Measurements from ENCODE around the gene MIF4GD.
A peak's percentile ranks its signal among the peaks of the same experiment; 100 is the strongest.

Gene MIF4GD

DNA sequence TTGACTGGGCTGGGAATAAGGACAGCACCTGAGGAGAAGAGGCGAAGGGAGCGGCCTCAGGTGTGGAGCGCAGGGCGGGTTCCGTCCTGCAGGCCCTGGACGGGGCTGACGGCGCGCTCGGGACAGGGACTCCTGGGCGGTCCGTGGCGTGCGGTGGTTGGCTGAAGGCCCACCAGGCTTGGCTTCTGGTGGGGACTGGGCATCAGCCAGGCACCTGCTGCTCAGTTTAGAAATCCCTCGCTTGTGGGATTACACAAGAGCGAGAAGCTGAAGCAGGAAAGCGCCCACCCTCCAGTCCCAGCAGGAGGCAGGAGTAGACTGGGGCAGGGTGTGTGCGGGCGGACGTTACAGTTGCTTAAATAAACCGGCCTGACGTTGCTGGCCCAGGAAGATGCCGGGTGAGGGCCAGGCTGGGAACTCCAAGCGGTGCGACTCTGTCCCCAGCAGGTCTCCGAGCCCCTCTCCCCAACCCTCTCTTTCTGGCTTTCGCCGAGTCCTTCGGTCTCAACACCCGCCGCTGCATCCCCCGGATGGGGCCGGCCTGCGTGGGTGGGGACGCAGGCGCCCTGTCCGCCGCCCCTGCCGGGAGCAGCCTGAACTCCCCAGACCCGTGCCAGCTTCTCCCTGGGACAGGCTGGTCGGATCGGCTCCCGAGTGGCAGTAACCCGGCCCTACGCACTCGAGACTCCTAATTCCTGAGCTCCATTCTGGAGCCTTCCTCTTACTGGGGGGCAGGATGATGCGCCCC, 639 bp downstream of the MIF4GD start:
- H3K9me3 ChIP-seq (ENCODE audit: control insufficient read depth, low read length) = no peaks in the 10 kb centered on the region
- peak overlapping the region; percentile 86 for H3K27ac ChIP-seq (ENCODE audit: insufficient read depth, low read length, poor library complexity, severe bottlenecking)
- peak overlapping the region; percentile 84 for H3K4me3 ChIP-seq (ENCODE audit: insufficient read depth, low read depth, low read length, poor library complexity, severe bottlenecking)
- DNase-seq = peak in 1 of 3 donors; percentile 31
- H3K36me3 ChIP-seq (ENCODE audit: control insufficient read depth, insufficient read depth, low read length) = peaks cover 18% of the 10 kb centered on the region
- H3K27me3 ChIP-seq (replicated peaks; ENCODE audit: control insufficient read depth, insufficient read depth, low read length, poor library complexity, severe bottlenecking) = no peaks in the 10 kb centered on the region
- H3K4me1 ChIP-seq (ENCODE audit: control insufficient read depth, insufficient read depth, low read length, poor library complexity, severe bottlenecking) = peaks cover 20% of the 10 kb centered on the region

DNA sequence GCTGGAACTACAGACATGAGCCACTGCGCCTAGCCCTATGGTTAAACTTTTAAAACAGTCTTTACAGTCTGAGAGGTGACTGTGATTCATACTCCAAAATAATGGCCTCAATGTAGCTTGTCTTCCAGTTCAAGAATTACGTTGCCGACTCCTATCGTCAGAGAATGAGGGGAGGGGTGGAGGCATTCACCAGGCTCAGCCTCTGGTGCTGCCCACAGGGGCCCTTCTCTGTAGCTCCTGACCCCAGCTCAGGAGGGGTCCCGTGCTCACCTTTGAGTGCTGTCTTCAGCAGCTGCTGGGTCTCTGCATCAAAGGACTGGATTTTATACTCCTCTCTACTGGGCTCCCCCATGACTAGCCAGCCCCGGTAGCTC, 1.2 kb downstream of the MIF4GD start:
- peak overlapping the region; percentile 86 for H3K27ac ChIP-seq (ENCODE audit: insufficient read depth, low read length, poor library complexity, severe bottlenecking)
- no peak for DNase-seq
- no peaks in the 10 kb centered on the region for H3K9me3 ChIP-seq (ENCODE audit: control insufficient read depth, low read length)
- H3K4me3 ChIP-seq (ENCODE audit: insufficient read depth, low read depth, low read length, poor library complexity, severe bottlenecking) = peak overlapping the region; percentile 84
- peaks cover 20% of the 10 kb centered on the region for H3K36me3 ChIP-seq (ENCODE audit: control insufficient read depth, insufficient read depth, low read length)
- H3K4me1 ChIP-seq (ENCODE audit: control insufficient read depth, insufficient read depth, low read length, poor library complexity, severe bottlenecking) = peaks cover 20% of the 10 kb centered on the region
- no peaks in the 10 kb centered on the region for H3K27me3 ChIP-seq (replicated peaks; ENCODE audit: control insufficient read depth, insufficient read depth, low read length, poor library complexity, severe bottlenecking)

DNA sequence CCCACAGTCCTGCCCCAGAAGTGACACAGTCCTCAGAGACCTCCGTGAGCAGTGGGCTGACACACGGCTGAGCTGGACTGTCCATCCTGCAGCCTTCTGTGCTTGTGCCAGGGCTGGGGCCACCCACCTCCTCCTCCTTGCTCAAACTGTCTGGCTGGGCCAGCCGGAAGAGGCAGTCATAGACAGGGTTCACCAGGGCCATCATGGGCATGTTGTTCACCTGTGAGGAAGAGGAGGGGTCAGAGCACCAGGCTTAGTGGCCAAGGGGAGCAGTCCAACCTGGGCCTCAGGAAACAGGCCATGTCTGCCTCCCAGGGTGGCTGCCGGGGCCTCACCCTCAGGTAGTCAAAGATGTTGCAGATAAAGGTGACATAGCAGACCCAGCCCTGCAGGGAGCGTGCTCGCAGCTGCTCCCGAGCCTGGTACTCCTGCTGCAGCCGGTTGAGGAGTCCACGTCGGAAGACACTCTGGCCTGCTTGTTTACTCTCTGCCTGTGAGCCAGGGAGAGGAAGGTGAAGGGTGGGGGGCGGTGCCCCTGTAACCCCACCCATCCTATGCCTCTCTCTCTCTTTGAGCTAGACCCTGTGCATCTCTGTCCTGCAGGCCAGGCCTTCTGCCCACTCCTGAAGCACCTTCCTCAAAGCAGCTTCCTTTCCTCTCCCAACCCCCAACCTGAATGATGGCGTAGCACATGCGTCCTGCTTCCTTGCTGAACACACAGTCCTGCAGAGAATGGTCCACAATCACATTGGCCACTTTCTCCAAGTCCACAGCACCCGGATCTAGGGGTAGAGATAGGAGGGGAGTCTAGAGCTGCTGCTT, 3.4 kb downstream of the MIF4GD start:
- no peaks in the 10 kb centered on the region for H3K27me3 ChIP-seq (replicated peaks; ENCODE audit: control insufficient read depth, insufficient read depth, low read length, poor library complexity, severe bottlenecking)
- H3K4me3 ChIP-seq (ENCODE audit: insufficient read depth, low read depth, low read length, poor library complexity, severe bottlenecking) = no peak overlapping the region
- H3K9me3 ChIP-seq (ENCODE audit: control insufficient read depth, low read length) = no peaks in the 10 kb centered on the region
- DNase-seq = no peak
- H3K4me1 ChIP-seq (ENCODE audit: control insufficient read depth, insufficient read depth, low read length, poor library complexity, severe bottlenecking) = peaks cover 19% of the 10 kb centered on the region
- H3K36me3 ChIP-seq (ENCODE audit: control insufficient read depth, insufficient read depth, low read length) = peaks cover 27% of the 10 kb centered on the region
- H3K27ac ChIP-seq (ENCODE audit: insufficient read depth, low read length, poor library complexity, severe bottlenecking) = no peak overlapping the region

DNA sequence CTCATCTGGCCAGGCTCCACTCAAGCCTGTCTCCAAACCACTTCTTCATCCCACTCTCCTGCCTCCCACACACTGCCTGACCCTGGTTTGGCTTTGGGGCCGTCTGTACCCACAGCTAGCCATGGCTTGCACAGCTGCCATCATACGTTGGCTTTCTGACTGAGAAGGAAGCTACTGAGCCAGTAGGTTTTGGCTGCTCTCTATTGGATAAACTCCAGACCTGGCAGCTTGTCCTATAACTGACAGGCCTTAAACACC, 3.9 kb downstream of the MIF4GD start:
- DNase-seq = no peak

DNA sequence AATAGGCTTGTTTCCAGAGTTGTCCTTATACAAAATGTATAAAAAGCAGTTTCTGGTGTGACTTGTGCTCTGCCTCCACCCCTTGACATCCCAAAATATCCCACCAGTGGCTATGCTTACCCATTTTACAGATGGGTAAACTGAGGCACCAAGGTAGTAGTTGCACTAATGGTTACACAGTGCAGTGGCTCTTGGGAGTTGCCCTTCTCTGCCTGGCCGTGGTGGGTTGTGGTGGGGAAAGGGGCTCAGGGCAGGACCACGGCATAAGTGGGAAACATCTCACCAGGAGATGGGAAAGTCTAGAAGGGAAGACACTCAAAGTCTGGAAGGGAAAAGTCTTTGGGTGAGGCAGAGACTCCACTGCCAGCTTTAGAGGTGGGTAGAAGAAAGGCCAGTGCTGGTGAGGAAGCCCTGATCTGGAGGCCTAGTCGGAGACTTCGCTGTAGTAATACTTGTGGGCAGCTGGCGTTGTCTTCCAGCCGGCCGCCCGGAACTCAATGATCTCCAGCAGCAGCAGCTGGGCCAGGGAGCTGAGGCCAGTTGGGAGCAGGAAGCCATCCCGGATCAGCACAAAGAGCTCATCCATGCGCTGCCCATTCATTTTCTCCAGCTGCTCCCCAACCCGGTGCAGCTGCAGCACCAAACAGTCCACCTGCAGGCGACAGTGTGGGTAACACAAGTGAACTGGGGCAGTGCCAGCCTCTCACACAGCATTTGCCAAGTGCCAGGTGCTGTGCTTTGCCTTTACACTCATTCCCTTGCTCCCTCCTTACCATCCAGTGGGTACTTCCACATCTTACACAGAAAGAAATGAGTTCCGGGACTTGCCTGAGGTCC, 4.5 kb downstream of the MIF4GD start:
- no peak for DNase-seq
- H3K4me3 ChIP-seq (ENCODE audit: insufficient read depth, low read depth, low read length, poor library complexity, severe bottlenecking) = no peak overlapping the region
- peaks cover 9% of the 10 kb centered on the region for H3K4me1 ChIP-seq (ENCODE audit: control insufficient read depth, insufficient read depth, low read length, poor library complexity, severe bottlenecking)
- H3K27me3 ChIP-seq (replicated peaks; ENCODE audit: control insufficient read depth, insufficient read depth, low read length, poor library complexity, severe bottlenecking) = no peaks in the 10 kb centered on the region
- H3K27ac ChIP-seq (ENCODE audit: insufficient read depth, low read length, poor library complexity, severe bottlenecking) = no peak overlapping the region
- no peaks in the 10 kb centered on the region for H3K9me3 ChIP-seq (ENCODE audit: control insufficient read depth, low read length)
- peaks cover 27% of the 10 kb centered on the region for H3K36me3 ChIP-seq (ENCODE audit: control insufficient read depth, insufficient read depth, low read length)

More for the DNA sequence above, 3.9 kb downstream of the MIF4GD start:
- Histone ChIP-seq H3K4me1 (ENCODE audit: control insufficient read depth, insufficient read depth, low read length, poor library complexity, severe bottlenecking) (peaks cover 14% of the 10 kb centered on the region), H3K27me3 (replicated peaks; ENCODE audit: control insufficient read depth, insufficient read depth, low read length, poor library complexity, severe bottlenecking) (no peaks in the 10 kb centered on the region), H3K9me3 (ENCODE audit: control insufficient read depth, low read length) (no peaks in the 10 kb centered on the region), H3K4me3 (ENCODE audit: insufficient read depth, low read depth, low read length, poor library complexity, severe bottlenecking) (no peak overlapping the region), H3K27ac (ENCODE audit: insufficient read depth, low read length, poor library complexity, severe bottlenecking) (no peak overlapping the region), H3K36me3 (ENCODE audit: control insufficient read depth, insufficient read depth, low read length) (peaks cover 27% of the 10 kb centered on the region)

DNA sequence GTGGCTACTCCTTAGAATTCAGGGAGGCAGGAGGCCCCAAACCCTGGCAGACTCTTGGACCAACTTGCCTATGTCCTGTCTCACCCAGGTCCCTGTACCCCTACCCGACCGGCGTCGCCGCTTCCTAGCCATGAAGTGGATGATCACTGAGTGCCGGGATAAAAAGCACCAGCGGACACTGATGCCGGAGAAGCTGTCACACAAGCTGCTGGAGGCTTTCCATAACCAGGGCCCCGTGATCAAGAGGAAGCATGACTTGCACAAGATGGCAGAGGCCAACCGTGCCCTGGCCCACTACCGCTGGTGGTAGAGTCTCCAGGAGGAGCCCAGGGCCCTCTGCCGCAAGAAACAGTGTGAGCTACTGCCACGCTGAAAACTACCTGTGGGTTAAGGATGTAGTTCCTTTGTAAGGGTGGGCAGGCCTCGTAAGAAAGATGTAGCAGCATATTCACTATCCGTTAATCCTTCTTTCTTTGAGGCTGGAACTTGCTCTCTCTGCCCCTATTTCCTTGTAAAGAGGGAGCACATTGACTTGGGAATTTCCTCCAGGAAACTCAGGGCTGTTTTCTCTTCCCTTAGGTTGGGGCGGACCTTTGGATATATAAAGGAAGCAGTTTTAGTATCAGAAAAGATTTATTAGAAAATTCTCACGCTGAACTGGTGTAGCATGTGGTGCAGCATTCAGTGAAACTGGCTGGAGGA, 5.3 kb downstream of the MIF4GD start:
- Histone ChIP-seq H3K4me1 (ENCODE audit: control insufficient read depth, insufficient read depth, low read length, poor library complexity, severe bottlenecking) (peaks cover 9% of the 10 kb centered on the region), H3K27ac (ENCODE audit: insufficient read depth, low read length, poor library complexity, severe bottlenecking) (no peak overlapping the region), H3K27me3 (replicated peaks; ENCODE audit: control insufficient read depth, insufficient read depth, low read length, poor library complexity, severe bottlenecking) (no peaks in the 10 kb centered on the region), H3K36me3 (ENCODE audit: control insufficient read depth, insufficient read depth, low read length) (peaks cover 27% of the 10 kb centered on the region), H3K4me3 (ENCODE audit: insufficient read depth, low read depth, low read length, poor library complexity, severe bottlenecking) (no peak overlapping the region), H3K9me3 (ENCODE audit: control insufficient read depth, low read length) (no peaks in the 10 kb centered on the region)
- DNase-seq = no peak

DNA sequence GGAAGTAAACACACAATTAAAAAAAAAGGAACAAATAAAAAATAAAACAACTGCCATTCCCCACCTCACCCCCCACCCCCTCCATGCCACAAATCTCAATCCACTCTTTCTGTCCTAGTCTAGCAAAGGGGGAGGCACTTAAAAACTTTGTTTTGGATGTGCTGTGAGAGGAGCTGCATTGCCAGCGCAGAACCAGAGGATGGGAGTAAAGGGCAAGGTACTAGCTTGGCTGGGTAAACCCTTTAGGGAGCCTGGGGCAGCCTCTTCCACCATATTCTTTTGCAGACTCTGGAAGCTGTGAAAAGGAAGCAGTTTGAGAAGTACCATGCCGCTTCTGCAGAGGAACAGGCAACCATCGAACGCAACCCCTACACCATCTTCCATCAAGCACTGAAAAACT, 8.0 kb downstream of the MIF4GD start:
- H3K4me3 ChIP-seq (ENCODE audit: insufficient read depth, low read depth, low read length, poor library complexity, severe bottlenecking) = no peak overlapping the region
- no peaks in the 10 kb centered on the region for H3K9me3 ChIP-seq (ENCODE audit: control insufficient read depth, low read length)
- no peak for DNase-seq
- H3K27ac ChIP-seq (ENCODE audit: insufficient read depth, low read length, poor library complexity, severe bottlenecking) = no peak overlapping the region
- peaks cover 13% of the 10 kb centered on the region for H3K4me1 ChIP-seq (ENCODE audit: control insufficient read depth, insufficient read depth, low read length, poor library complexity, severe bottlenecking)
- H3K27me3 ChIP-seq (replicated peaks; ENCODE audit: control insufficient read depth, insufficient read depth, low read length, poor library complexity, severe bottlenecking) = no peaks in the 10 kb centered on the region
- H3K36me3 ChIP-seq (ENCODE audit: control insufficient read depth, insufficient read depth, low read length) = peaks cover 27% of the 10 kb centered on the region

DNA sequence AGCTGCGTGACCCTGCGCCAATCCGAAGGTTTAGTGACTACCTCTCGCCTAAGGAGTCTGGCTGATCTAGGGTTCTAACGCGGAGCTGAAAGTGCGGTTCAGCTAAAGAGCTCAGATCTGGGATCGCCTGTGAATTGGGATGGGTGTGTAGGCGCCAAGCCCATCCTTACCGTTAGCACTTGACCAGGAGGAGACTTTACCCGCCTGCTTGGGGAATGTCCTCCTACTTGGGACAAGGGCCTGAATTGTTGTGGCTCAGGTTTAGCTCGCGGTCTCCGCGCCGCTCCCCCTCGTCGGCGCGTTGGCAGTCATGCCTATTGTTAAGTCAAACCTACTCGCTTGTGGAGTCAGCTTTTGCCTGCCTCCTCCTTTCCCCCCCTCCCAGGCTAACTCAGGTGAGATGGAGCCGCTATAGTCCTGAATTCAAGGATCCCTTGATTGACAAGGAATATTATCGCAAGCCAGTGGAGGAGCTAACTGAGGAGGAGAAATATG, 8.9 kb downstream of the MIF4GD start:
- Histone ChIP-seq H3K4me3 (ENCODE audit: insufficient read depth, low read depth, low read length, poor library complexity, severe bottlenecking) (peak overlapping the region; percentile 83), H3K4me1 (ENCODE audit: control insufficient read depth, insufficient read depth, low read length, poor library complexity, severe bottlenecking) (peaks cover 13% of the 10 kb centered on the region), H3K9me3 (ENCODE audit: control insufficient read depth, low read length) (no peaks in the 10 kb centered on the region), H3K36me3 (ENCODE audit: control insufficient read depth, insufficient read depth, low read length) (peaks cover 27% of the 10 kb centered on the region), H3K27ac (ENCODE audit: insufficient read depth, low read length, poor library complexity, severe bottlenecking) (peak overlapping the region; percentile 96), H3K27me3 (replicated peaks; ENCODE audit: control insufficient read depth, insufficient read depth, low read length, poor library complexity, severe bottlenecking) (no peaks in the 10 kb centered on the region)
- no peak for DNase-seq

DNA sequence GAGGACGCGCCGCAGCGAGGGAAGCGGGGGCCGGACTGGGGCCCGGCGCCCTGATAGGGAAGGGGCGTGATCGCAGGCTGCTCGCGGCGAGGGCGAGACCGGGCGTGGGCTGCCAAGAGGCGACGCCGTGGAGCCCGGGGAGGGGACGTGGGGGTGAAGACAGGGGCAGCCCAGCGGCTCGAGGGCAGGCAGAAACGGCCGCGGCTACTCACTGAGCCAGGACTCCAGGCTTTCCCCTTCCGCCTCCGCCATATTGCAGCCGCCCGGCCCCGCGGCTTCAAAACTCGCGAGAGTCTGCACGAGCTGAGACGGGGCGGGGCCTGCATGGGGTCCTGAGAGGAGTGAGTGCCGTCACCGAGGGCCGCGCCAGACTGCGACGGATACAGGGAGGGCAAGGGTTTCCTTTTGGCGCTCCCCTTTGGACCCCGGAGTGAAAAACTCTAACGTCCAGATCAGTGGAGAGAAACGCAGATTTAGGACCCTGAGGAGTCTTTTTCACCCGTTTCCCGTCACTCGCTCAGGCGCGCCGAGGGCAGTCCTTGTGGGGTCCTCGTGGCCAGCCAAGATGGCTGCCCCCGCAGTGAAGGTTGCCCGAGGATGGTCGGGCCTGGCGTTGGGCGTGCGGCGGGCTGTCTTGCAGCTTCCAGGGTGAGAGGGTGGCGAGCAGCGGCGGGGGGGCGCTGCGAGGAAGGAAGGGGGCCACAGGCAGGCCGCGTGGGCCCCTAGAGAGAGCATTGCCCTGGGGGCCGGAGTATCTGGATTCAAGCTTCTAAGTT, 9.5 kb downstream of the MIF4GD start, which contains the start of the genes GGA3 and MRPS7:
GGA3 (minus strand) TSS at position 271 of the 776 bp plus-strand sequence; CDS start at position 252, 19 bp downstream.
MRPS7 (plus strand) TSS at position 544 of the 776 bp plus-strand sequence; CDS start at position 566, 22 bp downstream.
- Histone ChIP-seq H3K4me1 (ENCODE audit: control insufficient read depth, insufficient read depth, low read length, poor library complexity, severe bottlenecking) (peaks cover 13% of the 10 kb centered on the region), H3K27ac (ENCODE audit: insufficient read depth, low read length, poor library complexity, severe bottlenecking) (peak within 1 kb of the TSS; percentile 96)
- DNase-seq = peak; percentile 87 to 93 (median 92)

More for the DNA sequence above, 9.5 kb downstream of the MIF4GD start, which contains the start of the genes GGA3 and MRPS7:
- H3K27me3 ChIP-seq (replicated peaks; ENCODE audit: control insufficient read depth, insufficient read depth, low read length, poor library complexity, severe bottlenecking) = no peaks in the 10 kb centered on the region
- peak within 1 kb of the TSS; percentile 83 for H3K4me3 ChIP-seq (ENCODE audit: insufficient read depth, low read depth, low read length, poor library complexity, severe bottlenecking)
- peaks cover 21% of the 10 kb centered on the region for H3K36me3 ChIP-seq (ENCODE audit: control insufficient read depth, insufficient read depth, low read length)
- no peaks in the 10 kb centered on the region for H3K9me3 ChIP-seq (ENCODE audit: control insufficient read depth, low read length)

Measured in effector memory CD4-positive, alpha-beta T cell (primary cell).